ENCODE measurements around the gene SPAG16.
"Not testable (repeated sequence)": the region's sequence is repeated elsewhere in the genome, so short reads cannot be mapped to it uniquely, and the experiment has no call there.

The SPAG16 gene

DNA sequence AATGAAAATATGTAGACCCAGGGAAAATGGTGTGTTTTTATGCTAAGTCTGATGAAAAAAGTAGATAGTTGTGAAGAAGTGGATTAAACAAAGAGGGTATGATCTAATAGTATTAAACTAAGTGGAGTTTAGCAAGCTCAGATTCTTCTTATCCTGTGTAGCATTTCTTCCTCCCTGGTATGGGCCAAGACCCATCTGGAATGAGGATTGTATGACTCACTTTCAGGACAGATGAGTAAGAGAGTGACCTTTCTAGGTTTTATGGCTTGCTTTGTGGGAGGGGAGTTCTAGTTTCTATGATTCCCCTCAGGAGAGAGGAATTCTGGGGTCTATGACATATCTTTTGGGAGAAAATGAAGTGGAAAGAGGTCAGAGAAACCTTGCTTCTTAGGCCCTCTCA lies 550.1 kb downstream of the SPAG16 start:
- peak; percentile 2 for DNase-seq (ENCODE audit: low spot score)

- no peak for DNase-seq (ENCODE audit: low spot score)
Observed at GRCh38 chr2:213834746-213835145, 550.5 kb downstream of the SPAG16 start.

- no peak for DNase-seq (ENCODE audit: low spot score)
Observed at GRCh38 chr2:213846856-213847255, 562.6 kb downstream of the SPAG16 start.

DNA sequence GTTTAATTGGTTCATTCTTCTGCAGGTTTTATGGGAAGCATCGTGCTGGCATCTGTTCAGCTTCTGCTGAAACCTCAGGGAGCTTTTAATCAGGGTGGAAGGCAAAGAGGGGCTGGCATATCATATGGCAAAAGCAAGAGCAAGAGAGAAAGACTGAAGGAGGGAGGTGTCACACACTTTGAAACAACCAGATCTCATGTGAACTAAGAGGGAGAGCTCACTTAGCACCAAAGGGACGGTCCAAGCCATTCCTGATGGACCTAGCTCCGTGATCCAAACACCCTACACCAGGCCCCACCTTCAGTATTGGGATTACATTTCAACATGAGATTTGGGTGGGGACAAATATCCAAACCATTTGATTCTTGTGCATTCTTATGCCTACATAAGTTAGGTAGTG lies 563.1 kb downstream of the SPAG16 start:
- DNase-seq (ENCODE audit: low spot score): no peak

GRCh38 chr2:213848631-213849030 lies 564.4 kb downstream of the SPAG16 start:
- no peak for DNase-seq (ENCODE audit: low spot score)

DNA sequence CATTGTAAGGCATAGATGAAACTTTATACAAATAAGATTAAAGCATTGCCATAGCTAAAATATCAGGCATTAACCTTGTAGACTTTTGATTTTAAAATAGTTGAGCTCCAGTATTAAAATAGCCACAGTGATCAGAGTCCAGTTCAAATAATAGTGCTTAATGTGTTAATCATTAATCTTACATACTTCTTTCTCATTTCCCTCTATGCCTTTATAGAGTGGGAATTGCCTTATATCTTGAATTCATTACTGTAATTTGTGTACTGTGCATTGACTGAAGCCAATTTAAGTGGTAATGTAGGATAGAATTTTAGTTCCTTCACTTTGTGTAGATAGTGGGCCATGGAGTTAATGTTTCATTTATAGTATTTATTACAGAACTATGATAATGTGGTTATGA lies 577.4 kb downstream of the SPAG16 start:
- no peak for DNase-seq (ENCODE audit: low spot score)

- no peak for DNase-seq (ENCODE audit: low spot score)
Observed at GRCh38 chr2:213862407-213863076, 578.3 kb downstream of the SPAG16 start.

DNA sequence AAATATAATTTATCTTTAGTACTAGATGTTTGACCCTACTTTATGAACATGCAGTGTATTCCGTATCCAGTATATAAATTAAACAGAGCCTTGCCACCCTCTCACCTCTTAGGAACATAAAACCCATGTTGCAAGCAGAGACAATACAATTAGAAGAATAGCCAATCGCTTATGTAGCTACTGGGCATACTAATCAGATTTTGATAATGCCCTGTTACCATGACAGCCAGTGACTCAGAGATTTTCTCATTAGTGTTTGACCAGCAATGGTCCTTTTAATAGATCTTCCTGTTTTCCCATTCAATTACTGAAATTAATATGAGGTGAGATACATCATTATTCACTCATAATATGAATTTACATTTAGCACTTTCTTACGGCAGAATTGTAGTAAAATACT lies 579.3 kb downstream of the SPAG16 start:
- no peak for DNase-seq (ENCODE audit: low spot score)

DNA sequence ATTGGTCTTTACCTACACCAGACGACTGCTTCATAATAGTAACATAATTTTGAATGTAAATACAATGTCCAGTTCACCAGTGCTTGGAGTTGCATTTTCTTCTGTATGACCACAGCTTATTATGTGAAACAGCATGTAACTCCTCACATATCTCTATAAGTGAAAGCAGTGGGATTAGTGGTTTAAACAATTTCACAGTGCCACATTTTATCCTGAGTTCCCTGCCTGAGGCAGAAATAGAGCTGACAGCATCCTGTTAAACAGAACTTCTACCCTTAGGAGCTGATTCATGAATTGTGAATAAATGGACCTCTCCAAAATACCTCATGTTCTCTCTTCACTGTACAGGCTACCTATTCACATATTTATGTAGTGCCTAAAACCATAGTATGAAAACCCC lies 584.3 kb downstream of the SPAG16 start:
- DNase-seq (ENCODE audit: low spot score): no peak

DNA sequence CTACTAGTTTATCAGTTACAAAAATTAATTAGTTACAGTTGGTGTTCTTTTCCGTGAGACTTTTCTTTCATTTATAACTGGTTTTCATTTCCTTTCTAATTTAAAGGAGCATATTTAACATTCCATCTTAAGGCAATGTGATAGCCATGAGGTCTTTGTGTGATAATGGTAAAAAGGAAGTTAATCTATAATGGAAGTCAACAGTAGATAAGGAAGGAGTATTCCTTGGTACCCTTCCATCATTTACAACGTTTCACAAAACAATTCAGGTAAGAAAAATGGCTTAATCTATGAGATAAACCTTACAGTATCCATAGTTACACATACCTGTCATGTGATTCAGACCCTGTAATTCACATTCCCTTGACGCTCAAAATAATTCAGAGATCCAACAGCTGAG lies 601.2 kb downstream of the SPAG16 start:
- DNase-seq (ENCODE audit: low spot score): no peak

DNA sequence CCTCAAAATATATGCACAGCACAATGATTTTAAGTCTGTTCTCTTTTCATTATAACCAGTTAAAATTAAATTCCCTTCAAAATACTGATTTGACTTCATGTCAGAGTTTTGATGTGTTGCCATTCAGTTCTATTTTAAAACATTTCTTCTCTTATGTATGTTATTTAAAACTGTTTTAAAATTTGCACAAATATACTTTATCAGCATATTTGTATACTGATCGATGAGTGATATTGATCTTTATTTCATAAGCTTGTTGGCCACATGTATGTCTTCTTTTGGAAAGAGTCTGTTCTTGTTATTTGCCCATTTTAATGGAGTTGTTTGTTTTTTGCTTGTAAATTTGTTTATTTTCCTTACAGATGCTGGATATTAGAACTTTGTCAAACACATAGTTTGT lies 630.2 kb downstream of the SPAG16 start:
- DNase-seq (ENCODE audit: low spot score): no peak

DNA sequence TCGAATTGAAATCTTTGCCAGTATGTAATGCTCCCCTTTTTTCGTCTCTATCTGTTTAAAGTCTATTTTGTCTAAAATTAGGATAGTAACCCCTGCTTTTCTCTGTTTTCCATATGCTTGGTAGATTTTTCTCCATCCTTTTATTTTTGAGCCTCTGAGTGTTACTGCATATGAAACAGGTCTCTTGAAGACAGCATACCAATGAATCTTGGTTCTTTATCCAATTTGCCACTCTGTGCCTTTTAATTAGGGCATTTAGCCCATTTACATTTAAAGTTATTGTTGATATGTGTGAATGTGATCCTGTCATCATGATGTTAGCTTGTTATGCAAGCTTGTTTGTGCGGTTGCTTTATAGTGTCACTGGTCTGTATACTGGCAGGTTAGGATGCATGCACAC lies 635.8 kb downstream of the SPAG16 start:
- DNase-seq (ENCODE audit: low spot score): no peak

DNA sequence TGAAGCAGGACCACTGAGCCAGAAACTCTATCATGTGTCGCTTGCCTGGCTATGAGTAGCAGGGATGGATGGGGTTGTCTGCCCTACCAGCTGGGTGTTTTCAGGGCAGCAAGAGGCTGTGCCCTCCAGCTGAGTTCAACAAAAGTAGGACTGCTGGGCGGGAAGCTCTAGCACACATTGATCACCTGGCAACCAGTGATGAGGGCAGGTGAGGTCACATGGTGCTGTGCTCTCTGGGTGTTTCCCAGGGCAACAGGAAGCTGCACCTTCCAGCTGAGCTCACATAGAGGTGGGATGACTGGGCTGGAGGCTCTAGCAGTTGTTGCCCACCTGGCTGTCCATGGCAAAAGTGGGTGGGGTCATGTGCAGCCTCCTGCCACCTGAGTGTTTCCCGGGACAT lies 639.3 kb downstream of the SPAG16 start:
- no peak for DNase-seq (ENCODE audit: low spot score)

DNA sequence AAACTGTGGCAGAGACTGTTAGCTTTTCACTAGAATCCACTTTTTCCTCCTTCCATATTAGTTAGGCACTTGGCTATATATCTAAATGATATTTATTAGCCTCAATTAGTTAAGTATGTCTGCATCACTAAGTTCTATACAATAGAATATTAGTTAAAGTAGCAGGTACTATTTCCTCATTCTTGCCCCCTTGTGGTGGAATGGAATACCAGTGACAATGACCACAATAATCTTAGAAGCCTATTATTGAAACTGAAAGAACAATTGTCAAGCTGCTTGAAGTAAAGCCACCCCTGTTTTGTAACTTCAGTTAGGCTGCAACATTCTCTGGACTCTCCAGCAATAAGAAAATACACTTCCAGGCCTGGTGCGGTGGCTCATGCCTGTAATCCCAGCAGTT lies 650.3 kb downstream of the SPAG16 start:
- DNase-seq (ENCODE audit: low spot score): peak; percentile 29

GRCh38 chr2:213958086-213958485 lies 673.8 kb downstream of the SPAG16 start:
- DNase-seq (ENCODE audit: low spot score): no peak

DNA sequence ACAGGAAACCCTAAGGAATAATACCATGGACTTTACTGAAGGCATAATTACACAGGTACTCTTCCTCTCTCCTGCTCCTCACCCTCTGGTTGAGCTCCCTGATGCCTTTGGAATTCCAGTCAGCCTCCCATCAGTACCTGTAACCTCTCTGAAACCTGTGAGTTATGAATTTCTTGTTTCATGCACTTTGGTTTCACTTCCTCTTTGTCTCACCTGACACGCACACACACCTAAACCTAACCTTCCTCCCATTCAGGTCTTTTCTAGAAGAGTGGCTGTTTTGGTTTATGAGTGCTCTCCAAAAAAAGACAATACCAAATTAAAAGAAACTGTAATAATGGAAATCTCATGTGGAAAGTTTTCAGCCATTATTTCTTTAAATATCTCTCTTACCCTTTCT lies 675.3 kb downstream of the SPAG16 start:
- no peak for DNase-seq (ENCODE audit: low spot score)

DNA sequence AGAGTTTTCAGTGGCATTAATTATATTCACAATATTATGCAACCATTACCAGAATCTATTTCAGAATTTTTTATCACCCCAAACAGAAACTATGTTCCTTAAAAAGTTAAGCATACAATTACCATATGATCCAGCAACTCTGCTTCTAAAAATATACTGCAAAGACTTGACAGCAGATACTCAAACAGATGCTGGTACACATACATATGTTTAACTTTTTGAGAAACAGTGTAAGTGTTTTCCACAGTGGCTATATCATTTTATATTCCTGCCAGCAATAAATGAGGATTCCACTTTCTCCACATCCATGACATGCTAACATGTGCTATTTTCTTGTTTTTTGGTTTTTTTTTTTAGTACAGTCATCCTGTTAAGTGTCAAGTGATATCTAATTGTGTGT lies 687.3 kb downstream of the SPAG16 start:
- DNase-seq (ENCODE audit: low spot score): no peak

- DNase-seq (ENCODE audit: low spot score): no peak
Observed at GRCh38 chr2:213980883-213981282, 696.6 kb downstream of the SPAG16 start.

GRCh38 chr2:213989207-213989606 lies 704.9 kb downstream of the SPAG16 start:
- DNase-seq (ENCODE audit: low spot score): no peak

GRCh38 chr2:213991453-213992108 lies 707.3 kb downstream of the SPAG16 start:
- DNase-seq (ENCODE audit: low spot score): no peak

DNA sequence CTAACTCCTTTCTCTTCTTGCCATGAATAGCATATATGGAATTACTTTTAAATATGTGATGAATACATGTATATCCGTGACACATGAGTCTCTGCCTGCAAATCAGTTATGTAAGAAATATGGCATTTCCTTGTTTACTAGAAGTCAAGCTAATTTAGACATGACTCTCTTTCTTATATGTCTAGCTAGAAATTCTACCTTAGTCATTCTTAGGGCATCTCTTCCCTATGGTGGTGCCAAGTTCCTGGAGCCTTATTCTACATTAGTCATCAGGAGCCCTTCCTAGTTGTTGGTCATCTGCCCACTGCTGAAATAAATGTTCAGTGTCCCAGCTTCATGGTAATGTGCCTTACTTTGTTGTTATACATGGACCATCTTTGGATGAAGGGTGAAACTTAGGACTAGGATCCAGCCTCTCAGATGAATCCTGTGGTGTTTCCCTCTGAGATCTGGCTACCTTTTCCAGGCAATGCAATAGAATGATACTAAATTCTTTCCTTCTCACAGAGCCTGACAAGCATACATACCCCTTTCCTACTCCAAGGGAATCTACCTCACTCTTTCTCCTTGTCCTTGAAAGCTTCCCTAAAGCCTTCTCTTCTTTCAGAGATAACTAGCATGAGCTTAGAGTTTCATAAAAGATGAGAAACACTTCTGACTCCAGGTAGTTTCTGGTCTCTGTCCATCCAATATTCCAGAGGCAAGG lies 711.3 kb downstream of the SPAG16 start:
- DNase-seq (ENCODE audit: low spot score): no peak

DNA sequence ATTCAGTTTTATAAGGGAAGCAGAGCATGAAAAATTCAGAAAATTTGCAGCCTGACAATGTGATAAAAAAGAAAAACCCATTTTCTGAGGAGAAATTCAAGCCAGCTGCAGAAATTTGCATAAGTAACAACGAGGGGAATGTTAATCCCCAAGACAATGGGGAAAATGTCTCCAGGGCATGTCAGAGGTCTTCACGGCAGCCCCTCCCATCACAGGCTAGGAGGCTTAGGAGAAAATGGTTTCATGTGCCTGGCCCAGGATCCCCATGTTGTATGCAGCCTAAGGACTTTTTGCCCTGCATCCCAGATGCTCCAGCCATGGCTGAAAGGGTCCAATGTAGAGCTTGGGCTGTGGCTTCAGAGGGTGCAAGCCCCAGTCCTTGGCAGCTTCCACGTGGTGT lies 714.7 kb downstream of the SPAG16 start:
- not testable (repeated sequence) for DNase-seq (ENCODE audit: low spot score)

GRCh38 chr2:214004463-214004862 lies 720.2 kb downstream of the SPAG16 start:
- DNase-seq (ENCODE audit: low spot score): no peak

Data from COLO829 (cell line).